HepG2 (cell line): ENCODE measurements around the gene C16orf86. TPM values are rescaled to one million over a fixed set of nuclear protein-coding genes. Genes with fewer than 3 reads are reported as not detected.
A peak's percentile ranks its signal among the peaks of the same experiment; 100 is the strongest.

ENCODE experiments used
- ARID5B ChIP-seq: IDR thresholded peaks from 2 replicates; pipeline ENCODE4 v1.4.0; 2020; ENCODE audit warnings: mild to moderate bottlenecking, missing genetic modification reagents
- FOSL2 ChIP-seq: sonication (generic); formaldehyde crosslinking; IDR thresholded peaks from 2 replicates; pipeline ENCODE4 v1.4.0; 2020; ENCODE audit warnings: missing genetic modification reagents
- LBX2 ChIP-seq: sonication (generic); formaldehyde crosslinking; IDR thresholded peaks from 2 replicates; pipeline ENCODE4 v1.5.0; 2020; ENCODE audit warnings: missing genetic modification reagents, mild to moderate bottlenecking, borderline replicate concordance
- MED13 ChIP-seq: sonication (generic); formaldehyde crosslinking; IDR thresholded peaks from 2 replicates; pipeline ENCODE4 v1.5.0; 2020; ENCODE audit warnings: missing genetic modification reagents
- MNT ChIP-seq: fragments of 450-650 bp; IDR thresholded peaks from 2 replicates; pipeline ENCODE4 v1.6.1; 2016
- NFKB2 ChIP-seq: sonication (generic); formaldehyde crosslinking; IDR thresholded peaks from 2 replicates; pipeline ENCODE4 v1.4.0; 2020; ENCODE audit warnings: missing genetic modification reagents, borderline replicate concordance
- RAD21 ChIP-seq: fragments of 450-650 bp; formaldehyde crosslinking; IDR thresholded peaks from 2 replicates; pipeline ENCODE4 v1.5.0; 2020; ENCODE audit warnings: mild to moderate bottlenecking
- SCMH1 ChIP-seq: sonication (generic); formaldehyde crosslinking; IDR thresholded peaks from 2 replicates; pipeline ENCODE4 v1.9.0; 2021; ENCODE audit warnings: missing genetic modification reagents, mild to moderate bottlenecking, borderline replicate concordance
- SIN3B ChIP-seq: fragments of 150-350 bp; IDR thresholded peaks from 2 replicates; pipeline ENCODE4 v1.6.1; 2014; ENCODE audit warnings: low read length
- TFE3 ChIP-seq: IDR thresholded peaks from 2 replicates; pipeline ENCODE4 v1.6.1; 2016
- ZNF3 ChIP-seq: IDR thresholded peaks from 2 replicates; pipeline ENCODE4 v1.7.0; 2017; ENCODE audit warnings: inconsistent platforms
- ZNF598 ChIP-seq: sonication (generic); formaldehyde crosslinking; IDR thresholded peaks from 2 replicates; pipeline ENCODE4 v1.5.1; 2020; ENCODE audit warnings: mild to moderate bottlenecking, missing genetic modification reagents, borderline replicate concordance
- ZNF639 ChIP-seq: conservative IDR thresholded peaks from 2 replicates; pipeline ENCODE4 v1.6.1; 2018; ENCODE audit warnings: missing genetic modification reagents
- ZNF710 ChIP-seq: sonication (generic); formaldehyde crosslinking; IDR thresholded peaks from 2 replicates; pipeline ENCODE4 v1.5.0; 2020; ENCODE audit warnings: mild to moderate bottlenecking, missing genetic modification reagents, borderline replicate concordance
- ZNF773 ChIP-seq: sonication (generic); formaldehyde crosslinking; IDR thresholded peaks from 2 replicates; pipeline ENCODE4 v1.4.0; 2020; ENCODE audit warnings: missing genetic modification reagents, borderline replicate concordance
- ZNF841 ChIP-seq: sonication (generic); formaldehyde crosslinking; IDR thresholded peaks from 2 replicates; pipeline ENCODE4 v1.8.1; 2023; ENCODE audit warnings: missing genetic modification reagents, borderline replicate concordance
- ZNF891 ChIP-seq: sonication (generic); formaldehyde crosslinking; IDR thresholded peaks from 2 replicates; pipeline ENCODE4 v1.5.0; 2020; ENCODE audit warnings: mild to moderate bottlenecking, missing genetic modification reagents
- polyA plus RNA-seq, 8 experiments: library from polyadenylated mRNA; depleted of rRNA in 3 of 8; stranded (reverse) in 7 of 8; unstranded in 1 of 8; fragments of >200 nt; fragmentation: Illumina TruSeq in 4 of 8; extraction: Trizol in 4 of 8; gene quantifications; 2 replicates each; pipeline versions ENCODE4 v1.2.1 to v1.2.3, GENCODE V29; 2011 to 2016; ENCODE audit warnings: low read depth in 4 of 8, missing spikeins in 1 of 8, mixed read lengths in 1 of 8; ENCODE audit not compliant: insufficient read depth in 1 of 8
- total RNA-seq, 5 experiments: library from RNA; depleted of rRNA; stranded (reverse); fragments of >200 nt; fragmentation: Illumina TruSeq; extraction: Trizol; gene quantifications; 2 replicates each; pipeline ENCODE4 v1.2.3, GENCODE V29; 2016; ENCODE audit warnings: low read depth in 1 of 5

The C16orf86 gene
- total and polyA plus RNA-seq, 2 of the 13 experiments (the other 11 are each of a cell fraction or from before 2014, with no cell fraction given) = 1.5 to 3.1 TPM

- TF ChIP-seq FOSL2 (peak; percentile 8; the same call in 1 of the 2 replicates), ZNF773 (CRISPR knock-in tag) (no peak), LBX2 (CRISPR knock-in tag) (no peak), ZNF639 (CRISPR knock-in tag) (no peak), ARID5B (CRISPR knock-in tag) (peak; percentile 26; the same call in 1 of the 2 replicates), ZNF891 (no peak), ZNF3 (CRISPR knock-in tag) (no peak), ZNF710 (CRISPR knock-in tag) (peak; percentile 45; the same call in 1 of the 2 replicates), SCMH1 (CRISPR knock-in tag) (no peak), MNT (no peak), NFKB2 (CRISPR knock-in tag) (peak; percentile 54; the same call in 1 of the 2 replicates), MED13 (0 out of 2 replicates have a peak, but pooled peaks have one; percentile 31), ZNF841 (no peak), TFE3 (CRISPR knock-in tag) (no peak), RAD21 (CRISPR knock-in tag) (peak; percentile 93), SIN3B (0 out of 2 replicates have a peak, but pooled peaks have one; percentile 37), ZNF598 (CRISPR knock-in tag) (no peak)
Observed at GRCh38 chr16:67672739-67673662, 6.4 kb downstream of the C16orf86 start (continued).
